Activated naive CD4-positive, alpha-beta T cell treated with anti-CD3 and anti-CD28 coated beads, Interleukin-2, amount 50 U/mL, for 72 hours (primary cell): ENCODE results near the gene LTO1. TPM values are rescaled to one million over a fixed set of nuclear protein-coding genes. Genes with fewer than 3 reads are reported as not detected.

Source experiments
- ATAC-seq, 2 donors: fragments of 150-1000 bp; cut with Tn5 transposase; 2 replicates each; pipeline ENCODE4 v1.10.0; 2021; ENCODE audit warnings: mild to moderate bottlenecking in 2 of 2, moderate library complexity in 2 of 2
- DNase-seq, 2 donors: peaks; one replicate each; pipeline ENCODE4 v3.0.0; 2021 to 2022; ENCODE audit warnings: low spot score in 2 of 2
- H3K27ac Mint-ChIP-seq, 2 donors: one replicate each; pipeline ENCODE4 v1.8.0; 2022; ENCODE audit warnings: mild to moderate bottlenecking in 2 of 2, mixed read lengths in 2 of 2
- H3K36me3 Mint-ChIP-seq, 2 donors: one replicate each; pipeline ENCODE4 v1.8.0; 2022; ENCODE audit warnings: mixed read lengths in 2 of 2
- H3K9me3 Mint-ChIP-seq, 2 donors: one replicate each; pipeline ENCODE4 v1.8.0; 2022; ENCODE audit warnings: mixed read lengths in 2 of 2
- total RNA-seq, 2 donors: library from RNA; stranded (reverse); gene quantifications; one replicate each; pipeline ENCODE4 v1.2.3, GENCODE V29; 2022

LTO1 gene
- total RNA-seq, 2 donors from 2014 or later = 19.1 to 21.0 TPM

GRCh38 chr11:69655479-69656428 is 19.4 kb downstream of the LTO1 start:
- no peaks in the 10 kb centered on the region for H3K36me3 Mint-ChIP-seq
- DNase-seq (no peak), ATAC-seq (no peak)
- H3K9me3 Mint-ChIP-seq = no peaks in the 10 kb centered on the region
- H3K27ac Mint-ChIP-seq = no peak overlapping the region

GRCh38 chr11:69654660-69655478 is 20.3 kb downstream of the LTO1 start:
- no peak overlapping the region for H3K27ac Mint-ChIP-seq
- ATAC-seq = no peak
- no peak for DNase-seq
- no peaks in the 10 kb centered on the region for H3K36me3 Mint-ChIP-seq
- H3K9me3 Mint-ChIP-seq = no peaks in the 10 kb centered on the region

GRCh38 chr11:69654001-69654659 is 21.0 kb downstream of the LTO1 start:
- DNase-seq = no peak
- H3K9me3 Mint-ChIP-seq = no peaks in the 10 kb centered on the region
- no peaks in the 10 kb centered on the region for H3K36me3 Mint-ChIP-seq
- ATAC-seq = no peak
- no peak overlapping the region for H3K27ac Mint-ChIP-seq

- Mint-ChIP-seq H3K36me3 (no peaks in the 10 kb centered on the region), H3K27ac (no peak overlapping the region), H3K9me3 (no peaks in the 10 kb centered on the region)
- DNase-seq = no peak
- no peak for ATAC-seq
Measured at GRCh38 chr11:69653406-69653960, 21.7 kb downstream of the LTO1 start.

- ATAC-seq = no peak
- Mint-ChIP-seq H3K36me3 (no peaks in the 10 kb centered on the region), H3K9me3 (no peaks in the 10 kb centered on the region), H3K27ac (no peak overlapping the region)
- no peak for DNase-seq
Measured at GRCh38 chr11:69652999-69653398, 22.2 kb downstream of the LTO1 start.

GRCh38 chr11:69651834-69652620 is 23.1 kb downstream of the LTO1 start:
- DNase-seq = no peak
- Mint-ChIP-seq H3K36me3 (no peaks in the 10 kb centered on the region), H3K9me3 (no peaks in the 10 kb centered on the region), H3K27ac (no peak overlapping the region)
- ATAC-seq = no peak

GRCh38 chr11:69650832-69651344 is 24.3 kb downstream of the LTO1 start:
- DNase-seq (no peak), ATAC-seq (no peak)
- Mint-ChIP-seq H3K36me3 (no peaks in the 10 kb centered on the region), H3K9me3 (no peaks in the 10 kb centered on the region), H3K27ac (no peak overlapping the region)

GRCh38 chr11:69650081-69650831 is 24.9 kb downstream of the LTO1 start:
- no peak for ATAC-seq
- no peak for DNase-seq
- Mint-ChIP-seq H3K9me3 (no peaks in the 10 kb centered on the region), H3K36me3 (no peaks in the 10 kb centered on the region), H3K27ac (no peak overlapping the region)

- ATAC-seq (no peak), DNase-seq (no peak)
- Mint-ChIP-seq H3K27ac (no peak overlapping the region), H3K36me3 (no peaks in the 10 kb centered on the region), H3K9me3 (no peaks in the 10 kb centered on the region)
Measured at GRCh38 chr11:69649576-69649900, 25.6 kb downstream of the LTO1 start.

GRCh38 chr11:69648679-69649575 is 26.2 kb downstream of the LTO1 start:
- Mint-ChIP-seq H3K36me3 (no peaks in the 10 kb centered on the region), H3K27ac (no peak overlapping the region), H3K9me3 (no peaks in the 10 kb centered on the region)
- DNase-seq (no peak), ATAC-seq (no peak)

- H3K27ac Mint-ChIP-seq = no peak overlapping the region
- no peak for ATAC-seq
Measured at GRCh38 chr11:69647761-69648497, 27.2 kb downstream of the LTO1 start.

GRCh38 chr11:69647390-69647748 is 27.8 kb downstream of the LTO1 start:
- DNase-seq (no peak), ATAC-seq (no peak)
- H3K36me3 Mint-ChIP-seq = no peaks in the 10 kb centered on the region
- no peak overlapping the region for H3K27ac Mint-ChIP-seq
- H3K9me3 Mint-ChIP-seq = no peaks in the 10 kb centered on the region

More at GRCh38 chr11:69647761-69648497, 27.2 kb downstream of the LTO1 start:
- no peak for DNase-seq
- H3K9me3 Mint-ChIP-seq = no peaks in the 10 kb centered on the region
- H3K36me3 Mint-ChIP-seq = no peaks in the 10 kb centered on the region

- ATAC-seq (no peak), DNase-seq (no peak)
- Mint-ChIP-seq H3K36me3 (no peaks in the 10 kb centered on the region), H3K9me3 (no peaks in the 10 kb centered on the region), H3K27ac (no peak overlapping the region)
Measured at GRCh38 chr11:69646493-69647389, 28.4 kb downstream of the LTO1 start.
